ENCODE results near the gene TENT4B. TPM values are rescaled to one million over a fixed set of nuclear protein-coding genes. Genes with fewer than 3 reads are reported as not detected.

Gene TENT4B
- total RNA-seq, 2 experiments from 2014 or later: 18.6 to 19.7 TPM

DNA sequence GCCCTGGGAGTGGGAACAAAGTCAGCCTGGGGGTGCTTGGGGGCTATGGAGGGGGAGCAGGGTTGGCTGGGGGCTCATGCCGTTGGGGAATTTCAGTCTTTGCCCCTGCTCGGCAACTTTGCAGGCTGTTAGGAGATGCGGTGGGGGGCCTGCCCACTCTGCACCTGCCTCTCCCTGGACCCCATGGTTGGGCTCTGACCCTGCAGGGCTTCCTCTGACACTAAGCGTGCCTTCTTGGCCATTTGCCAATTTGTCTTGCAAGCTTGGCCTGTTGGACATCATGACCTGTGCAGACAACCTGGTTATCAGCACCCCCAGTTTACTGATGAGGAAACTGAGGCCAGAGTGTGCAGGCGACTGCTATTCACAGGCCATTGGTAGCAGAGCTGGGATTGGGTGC is 127.8 kb downstream of the TENT4B start:
- Mint-ChIP-seq H3K4me3 (no peak overlapping the region), H3K36me3 (peaks cover 50% of the 10 kb centered on the region), H3K27ac (no peak overlapping the region), H3K9me3 (peaks cover 3% of the 10 kb centered on the region), H3K4me1 (peaks cover 82% of the 10 kb centered on the region), H3K27me3 (no peaks in the 10 kb centered on the region)
- DNase-seq: no peak

Other genes with a start within 250 kb of the TENT4B start
- 10 to 100 TPM; 15.6 to 16.0 TPM for gene CNEP1R1, start 128.1 kb upstream of the TENT4B start, total RNA-seq
- 10 to 100 TPM; 26.8 to 27.6 TPM for gene HEATR3, start 87.3 kb upstream of the TENT4B start, total RNA-seq
- 10 to 100 TPM; 72.3 to 73.1 TPM for gene ADCY7, start 113.2 kb downstream of the TENT4B start, total RNA-seq
- gene BRD7, start 215.7 kb downstream of the TENT4B start, total RNA-seq: 10 to 100 TPM; 93.6 to 98.5 TPM